Loucy (cell line): ENCODE measurements around the gene IGFBP4.

Source experiments
- H2AFZ ChIP-seq: fragments of 200-600 bp; sonication (generic); 2 replicates; pipeline ENCODE4 v1.6.0; 2016; ENCODE audit warnings: antibody characterized with exemption, mild to moderate bottlenecking, low read length, moderate library complexity
- H3F3A ChIP-seq: fragments of 200-600 bp; 2 replicates; pipeline ENCODE4 v1.6.0; 2016; ENCODE audit warnings: antibody characterized with exemption, low read depth, mild to moderate bottlenecking
- H3K27me3 ChIP-seq: fragments of 200-600 bp; sonication (generic); 2 replicates; pipeline ENCODE4 v1.6.1; 2014; ENCODE audit warnings: low read length, mild to moderate bottlenecking; ENCODE audit not compliant: insufficient read depth, poor library complexity, severe bottlenecking
- H3K36me3 ChIP-seq: fragments of 200-600 bp; sonication (generic); 2 replicates; pipeline ENCODE4 v1.6.1; 2016; ENCODE audit warnings: low read length; ENCODE audit not compliant: insufficient read depth
- H3K4me1 ChIP-seq: fragments of 200-600 bp; sonication (generic); 2 replicates; pipeline ENCODE4 v1.5.1; 2014; ENCODE audit warnings: low read length, mild to moderate bottlenecking; ENCODE audit not compliant: insufficient read depth, poor library complexity, severe bottlenecking
- H3K4me2 ChIP-seq: fragments of 200-600 bp; sonication (generic); 2 replicates; pipeline ENCODE4 v1.6.0; 2014; ENCODE audit warnings: antibody characterized with exemption, low read length, low read depth, mild to moderate bottlenecking; ENCODE audit not compliant: poor library complexity, severe bottlenecking
- H3K4me3 ChIP-seq: fragments of 200-600 bp; sonication (generic); 2 replicates; pipeline ENCODE4 v1.5.1; 2014; ENCODE audit warnings: low read length, mild to moderate bottlenecking, mixed read lengths; ENCODE audit not compliant: poor library complexity, severe bottlenecking
- H3K79me2 ChIP-seq: fragments of 200-600 bp; sonication (generic); 2 replicates; pipeline ENCODE4 v1.6.1; 2014; ENCODE audit warnings: low read length; ENCODE audit not compliant: insufficient read depth
- H3K9ac ChIP-seq: fragments of 200-600 bp; sonication (generic); 2 replicates; pipeline ENCODE4 v1.6.0; 2014; ENCODE audit warnings: mild to moderate bottlenecking, low read depth, low read length, moderate library complexity; ENCODE audit not compliant: poor library complexity, severe bottlenecking
- H3K9me2 ChIP-seq: fragments of 200-600 bp; sonication (generic); replicated peaks from 2 replicates; pipeline ENCODE4 v1.6.1; 2016; ENCODE audit warnings: low read depth, low read length, mixed read lengths
- H3K9me3 ChIP-seq: fragments of 200-600 bp; sonication (generic); 2 replicates; pipeline ENCODE4 v1.6.1; 2014; ENCODE audit warnings: mild to moderate bottlenecking, antibody characterized with exemption, low read length, low read depth; ENCODE audit not compliant: insufficient read depth
- H4K20me1 ChIP-seq: fragments of 200-600 bp; sonication (generic); 2 replicates; pipeline ENCODE4 v1.6.0; 2014; ENCODE audit warnings: antibody characterized with exemption, low read length, mild to moderate bottlenecking; ENCODE audit not compliant: insufficient read depth, poor library complexity, severe bottlenecking
- CTCF ChIP-seq: fragments of 200-600 bp; sonication (generic); conservative IDR thresholded peaks from 2 replicates; pipeline ENCODE4 v1.5.1; 2014; ENCODE audit warnings: mild to moderate bottlenecking, antibody characterized with exemption, low read length
- EZH2phosphoT487 ChIP-seq: fragments of 200-600 bp; IDR thresholded peaks from 2 replicates; pipeline ENCODE4 v1.6.1; 2018; ENCODE audit warnings: antibody characterized with exemption, mild to moderate bottlenecking, moderate library complexity, borderline replicate concordance

IGFBP4 gene

DNA sequence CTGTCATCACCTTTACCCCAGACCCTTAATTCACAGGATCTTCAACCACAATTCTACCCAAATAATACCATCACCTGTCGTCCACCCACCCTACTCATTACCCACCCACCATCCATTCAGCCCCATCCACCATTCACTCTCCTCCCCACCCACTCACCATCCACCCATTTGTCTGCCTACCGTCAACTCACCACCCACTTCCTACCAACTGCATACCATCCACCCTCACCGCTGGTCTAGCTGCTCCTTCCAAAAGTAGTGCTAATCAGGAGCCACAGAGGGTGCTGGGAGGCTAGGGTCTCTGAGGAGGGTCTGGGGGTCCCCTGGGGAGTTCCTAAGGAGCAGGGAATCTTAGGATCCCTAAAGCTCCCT, 12.0 kb upstream of the IGFBP4 start:
- Histone ChIP-seq H3K4me3 (no peak overlapping the region), H3K4me1 (peaks cover 30% of the 10 kb centered on the region), H3K9ac (no peak overlapping the region), H3K79me2 (no peaks in the 10 kb centered on the region), H2AFZ (no peak overlapping the region), H3K36me3 (no peaks in the 10 kb centered on the region), H3K9me3 (no peaks in the 10 kb centered on the region), H3K27me3 (no peaks in the 10 kb centered on the region), H3K9me2 (no peaks in the 10 kb centered on the region), H3K4me2 (no peak overlapping the region), H3F3A (peaks cover 5% of the 10 kb centered on the region; the same call in 1 of the 2 replicates), H4K20me1 (no peaks in the 10 kb centered on the region)
- TF ChIP-seq EZH2phosphoT487 (no peak), CTCF (no peak)

DNA sequence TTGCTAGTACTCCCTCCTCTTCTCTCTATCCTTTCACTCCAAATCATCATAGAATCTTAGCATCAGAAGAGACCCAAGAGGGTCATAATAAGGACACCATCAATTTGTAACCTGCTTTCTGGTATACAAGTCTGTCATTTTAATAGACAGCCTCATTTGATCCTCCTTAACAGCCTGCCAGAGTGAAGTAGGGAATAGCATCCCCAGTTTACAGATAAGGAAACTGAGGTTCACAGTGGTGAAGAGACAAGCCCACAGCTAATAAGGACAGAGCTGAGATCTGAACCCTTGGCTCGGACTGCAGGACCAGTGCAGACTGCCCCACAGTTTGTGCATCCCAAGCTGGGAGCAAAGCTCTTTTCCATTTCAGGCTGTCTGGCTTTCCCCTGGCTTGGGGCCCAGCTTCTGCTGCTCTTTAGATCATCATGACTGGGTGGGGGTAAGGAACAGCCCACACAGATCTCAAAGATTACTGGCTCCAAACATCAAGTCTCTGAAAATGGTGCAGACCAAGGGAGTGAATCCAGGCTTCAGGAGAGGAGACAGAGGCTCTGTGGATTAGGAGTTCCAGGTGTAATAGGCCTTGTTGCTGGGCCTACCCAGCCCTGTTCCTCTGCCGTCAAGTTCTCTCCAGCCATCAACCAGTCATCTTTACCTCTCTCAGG, 10.3 kb upstream of the IGFBP4 start:
- Histone ChIP-seq H3K4me2 (no peak overlapping the region), H4K20me1 (no peaks in the 10 kb centered on the region), H3K4me3 (no peak overlapping the region), H3K4me1 (peaks cover 32% of the 10 kb centered on the region), H3K79me2 (no peaks in the 10 kb centered on the region), H2AFZ (peak overlapping the region; percentile 34; the same call in 1 of the 2 replicates), H3K36me3 (no peaks in the 10 kb centered on the region), H3K9ac (peak overlapping the region; percentile 34), H3K27me3 (no peaks in the 10 kb centered on the region), H3F3A (no peaks in the 10 kb centered on the region), H3K9me2 (no peaks in the 10 kb centered on the region), H3K9me3 (no peaks in the 10 kb centered on the region)
- TF ChIP-seq CTCF, result no peak
- TF ChIP-seq EZH2phosphoT487, result no peak

DNA sequence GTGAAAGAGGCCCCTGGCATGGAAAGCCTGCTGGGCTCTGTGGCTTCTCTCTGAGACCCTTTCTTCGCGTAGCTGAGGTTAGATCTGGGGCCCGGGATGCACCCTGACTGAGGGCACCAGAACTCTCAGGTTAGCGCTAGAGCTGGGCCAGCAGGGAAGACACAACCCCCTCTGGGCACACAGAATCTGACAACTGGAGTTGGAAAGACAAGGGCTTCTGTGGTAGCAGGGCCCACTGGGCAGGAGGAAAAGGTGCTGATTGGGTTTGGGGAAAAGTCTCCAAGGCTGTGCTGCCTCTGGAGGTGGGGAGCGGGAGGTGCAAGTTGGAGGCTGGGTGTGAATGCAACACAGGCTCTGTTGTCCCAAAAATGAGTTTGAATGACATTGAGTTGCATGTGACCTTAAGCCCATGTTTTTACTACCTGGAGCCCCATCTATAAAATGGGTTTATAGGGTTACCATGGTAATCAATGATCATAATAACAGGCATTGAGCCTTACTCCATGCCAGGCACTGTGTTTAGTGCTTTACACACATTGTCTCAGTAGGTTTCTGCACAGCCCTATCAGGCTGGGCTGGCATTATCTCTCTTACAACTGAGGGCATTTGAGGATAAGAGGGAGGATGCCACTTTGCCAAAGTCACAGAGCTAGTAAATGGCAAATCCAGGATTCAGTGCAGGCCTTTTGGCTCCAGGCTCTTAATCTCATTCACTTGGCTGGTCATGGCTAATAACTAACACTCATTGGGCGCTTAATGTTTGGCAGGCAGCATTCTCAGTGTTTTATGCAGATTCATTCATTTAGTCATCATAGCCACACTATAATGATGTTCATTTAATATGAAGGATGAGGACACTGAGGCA, 9.5 kb upstream of the IGFBP4 start:
- Histone ChIP-seq H3K4me1 (peaks cover 34% of the 10 kb centered on the region), H3F3A (no peaks in the 10 kb centered on the region), H3K9me3 (no peaks in the 10 kb centered on the region), H3K36me3 (no peaks in the 10 kb centered on the region), H3K9ac (peak overlapping the region; percentile 34), H3K4me2 (no peak overlapping the region), H4K20me1 (no peaks in the 10 kb centered on the region), H3K79me2 (no peaks in the 10 kb centered on the region), H3K27me3 (no peaks in the 10 kb centered on the region), H2AFZ (peak overlapping the region; percentile 34; the same call in 1 of the 2 replicates), H3K9me2 (no peaks in the 10 kb centered on the region), H3K4me3 (no peak overlapping the region)
- TF ChIP-seq CTCF (peak; percentile 73), EZH2phosphoT487 (no peak)
